ENCODE data around the gene LGR5.

- TF ChIP-seq CTCF (IDR thresholded peaks at IDR 0.05 in 2 of 3, conservative IDR thresholded peaks at IDR 0.05 in 1 of 3; ENCODE audit: borderline replicate concordance in 1 of 3, insufficient read depth in 1 of 3, low read depth in 2 of 3, low read length in 2 of 3) (no peak), SRF (IDR thresholded peaks at IDR 0.05; ENCODE audit: low read depth) (no peak), ELF1 (IDR thresholded peaks at IDR 0.05; ENCODE audit: borderline replicate concordance, low read depth) (no peak), SIN3A (IDR thresholded peaks at IDR 0.05; ENCODE audit: low read depth) (no peak)
Observed at GRCh38 chr12:71436696-71437095, 2.9 kb upstream of the LGR5 start.
